ENCODE data around the gene MPDZ. TPM values are rescaled to one million over a fixed set of nuclear protein-coding genes. Genes with fewer than 3 reads are reported as not detected.

Gene MPDZ
- total RNA-seq, 1 donor: 62.6 TPM

GRCh38 chr9:13163946-13164345 lies 115.5 kb downstream of the MPDZ start:
- TF ChIP-seq, protein P1, sequence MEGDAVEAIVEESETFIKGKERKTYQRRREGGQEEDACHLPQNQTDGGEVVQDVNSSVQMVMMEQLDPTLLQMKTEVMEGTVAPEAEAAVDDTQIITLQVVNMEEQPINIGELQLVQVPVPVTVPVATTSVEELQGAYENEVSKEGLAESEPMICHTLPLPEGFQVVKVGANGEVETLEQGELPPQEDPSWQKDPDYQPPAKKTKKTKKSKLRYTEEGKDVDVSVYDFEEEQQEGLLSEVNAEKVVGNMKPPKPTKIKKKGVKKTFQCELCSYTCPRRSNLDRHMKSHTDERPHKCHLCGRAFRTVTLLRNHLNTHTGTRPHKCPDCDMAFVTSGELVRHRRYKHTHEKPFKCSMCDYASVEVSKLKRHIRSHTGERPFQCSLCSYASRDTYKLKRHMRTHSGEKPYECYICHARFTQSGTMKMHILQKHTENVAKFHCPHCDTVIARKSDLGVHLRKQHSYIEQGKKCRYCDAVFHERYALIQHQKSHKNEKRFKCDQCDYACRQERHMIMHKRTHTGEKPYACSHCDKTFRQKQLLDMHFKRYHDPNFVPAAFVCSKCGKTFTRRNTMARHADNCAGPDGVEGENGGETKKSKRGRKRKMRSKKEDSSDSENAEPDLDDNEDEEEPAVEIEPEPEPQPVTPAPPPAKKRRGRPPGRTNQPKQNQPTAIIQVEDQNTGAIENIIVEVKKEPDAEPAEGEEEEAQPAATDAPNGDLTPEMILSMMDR (IDR thresholded peaks at IDR 0.05; ENCODE audit: insufficient read depth, low read depth, low read length): no peak
- no peak overlapping the region for H3K4me3 ChIP-seq (ENCODE audit: low read depth, low read length)
- DNase-seq (ENCODE audit: low read depth): no peak

- no peak overlapping the region for H3K4me3 ChIP-seq (ENCODE audit: low read depth, low read length)
- TF ChIP-seq, protein P1 (IDR thresholded peaks at IDR 0.05; ENCODE audit: insufficient read depth, low read depth, low read length): no peak
- no peak for DNase-seq (ENCODE audit: low read depth)
Measured at GRCh38 chr9:13163287-13163686, 116.2 kb downstream of the MPDZ start.

DNA sequence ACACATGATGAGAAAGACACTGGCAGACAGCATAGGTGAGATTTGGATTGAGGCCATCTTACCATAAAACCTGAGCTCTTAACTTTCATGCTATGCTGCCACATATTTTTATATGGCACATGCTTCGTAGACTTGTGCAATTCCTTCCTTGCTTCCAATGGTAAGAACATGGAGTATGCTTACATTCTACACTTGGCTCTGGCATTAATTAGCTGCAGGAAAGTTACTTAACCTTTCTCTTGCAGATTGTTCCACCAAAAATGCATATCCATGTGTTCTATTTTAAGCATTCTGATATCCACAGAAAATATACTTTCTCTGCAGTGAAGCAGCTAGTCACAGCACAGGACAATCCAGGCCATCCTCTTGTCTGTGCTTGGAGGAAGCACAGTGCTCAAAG lies 119.4 kb downstream of the MPDZ start:
- no peak overlapping the region for H3K4me3 ChIP-seq (ENCODE audit: low read depth, low read length)
- TF ChIP-seq, protein P1 (IDR thresholded peaks at IDR 0.05; ENCODE audit: insufficient read depth, low read depth, low read length): no peak
- DNase-seq (ENCODE audit: low read depth): no peak

- H3K4me3 ChIP-seq (ENCODE audit: low read depth, low read length): no peak overlapping the region
- TF ChIP-seq, protein P1 (IDR thresholded peaks at IDR 0.05; ENCODE audit: insufficient read depth, low read depth, low read length): no peak
- DNase-seq (ENCODE audit: low read depth): no peak
Measured at GRCh38 chr9:13158986-13159385, 120.5 kb downstream of the MPDZ start.

GRCh38 chr9:13151489-13151888 lies 128.0 kb downstream of the MPDZ start:
- TF ChIP-seq, protein P1 (IDR thresholded peaks at IDR 0.05; ENCODE audit: insufficient read depth, low read depth, low read length): no peak
- DNase-seq (ENCODE audit: low read depth): no peak
- H3K4me3 ChIP-seq (ENCODE audit: low read depth, low read length): no peak overlapping the region

GRCh38 chr9:13149454-13149853 lies 130.0 kb downstream of the MPDZ start:
- H3K4me3 ChIP-seq (ENCODE audit: low read depth, low read length): no peak overlapping the region
- TF ChIP-seq, protein P1 (IDR thresholded peaks at IDR 0.05; ENCODE audit: insufficient read depth, low read depth, low read length): no peak
- no peak for DNase-seq (ENCODE audit: low read depth)

GRCh38 chr9:13146840-13147239 lies 132.7 kb downstream of the MPDZ start:
- DNase-seq (ENCODE audit: low read depth): peak; percentile 63
- TF ChIP-seq, protein P1 (IDR thresholded peaks at IDR 0.05; ENCODE audit: insufficient read depth, low read depth, low read length): no peak
- H3K4me3 ChIP-seq (ENCODE audit: low read depth, low read length): no peak overlapping the region
